Endothelial cell of umbilical vein (primary cell): Measurements from ENCODE around the gene ATP10A.

Experiments
- EZH2 ChIP-seq: IDR thresholded peaks from 2 replicates; pipeline ENCODE4 v1.6.1; 2012; ENCODE audit warnings: borderline replicate concordance, low read depth, mild to moderate bottlenecking, moderate library complexity, low read length, inconsistent platforms; ENCODE audit not compliant: severe bottlenecking
- FOS ChIP-seq: IDR thresholded peaks from 2 replicates; pipeline ENCODE4 v1.6.1; 2011; ENCODE audit warnings: mild to moderate bottlenecking, low read length, moderate library complexity, borderline replicate concordance; ENCODE audit not compliant: insufficient read depth
- JUN ChIP-seq: IDR thresholded peaks from 2 replicates; pipeline ENCODE4 v1.6.1; 2011; ENCODE audit warnings: borderline replicate concordance, low read depth; ENCODE audit not compliant: insufficient read length, insufficient read depth
- MYC ChIP-seq: IDR thresholded peaks from one replicate; pipeline ENCODE4 v1.6.1; 2011; ENCODE audit warnings: mild to moderate bottlenecking, low read depth, low read length
- POLR2A ChIP-seq: IDR thresholded peaks from 2 replicates; pipeline ENCODE4 v1.6.1; 2012; ENCODE audit warnings: low read depth, mild to moderate bottlenecking, control low read depth, low read length
- POLR2AphosphoS5 ChIP-seq: IDR thresholded peaks from 2 replicates; pipeline ENCODE4 v1.6.1; 2012; ENCODE audit warnings: low read depth, mild to moderate bottlenecking, control low read depth, low read length, moderate library complexity; ENCODE audit not compliant: insufficient read depth
- TF ChIP-seq, protein P1 (sequence below), 2 donors: IDR thresholded peaks; 1 replicate in 1 of 2; 2 replicates in 1 of 2; pipeline ENCODE4 v1.5.1; 2011; ENCODE audit warnings: low read length in 2 of 2, mild to moderate bottlenecking in 2 of 2, moderate library complexity in 2 of 2, control low read depth in 1 of 2, inconsistent platforms in 1 of 2, low read depth in 1 of 2; ENCODE audit not compliant: insufficient read depth in 1 of 2; ENCODE audit errors: extremely low read depth in 1 of 2
- TF ChIP-seq, protein P2 (sequence below): IDR thresholded peaks from 2 replicates; pipeline ENCODE4 v1.6.1; 2011; ENCODE audit not compliant: insufficient read depth, insufficient read length

- TF ChIP-seq, protein P1, sequence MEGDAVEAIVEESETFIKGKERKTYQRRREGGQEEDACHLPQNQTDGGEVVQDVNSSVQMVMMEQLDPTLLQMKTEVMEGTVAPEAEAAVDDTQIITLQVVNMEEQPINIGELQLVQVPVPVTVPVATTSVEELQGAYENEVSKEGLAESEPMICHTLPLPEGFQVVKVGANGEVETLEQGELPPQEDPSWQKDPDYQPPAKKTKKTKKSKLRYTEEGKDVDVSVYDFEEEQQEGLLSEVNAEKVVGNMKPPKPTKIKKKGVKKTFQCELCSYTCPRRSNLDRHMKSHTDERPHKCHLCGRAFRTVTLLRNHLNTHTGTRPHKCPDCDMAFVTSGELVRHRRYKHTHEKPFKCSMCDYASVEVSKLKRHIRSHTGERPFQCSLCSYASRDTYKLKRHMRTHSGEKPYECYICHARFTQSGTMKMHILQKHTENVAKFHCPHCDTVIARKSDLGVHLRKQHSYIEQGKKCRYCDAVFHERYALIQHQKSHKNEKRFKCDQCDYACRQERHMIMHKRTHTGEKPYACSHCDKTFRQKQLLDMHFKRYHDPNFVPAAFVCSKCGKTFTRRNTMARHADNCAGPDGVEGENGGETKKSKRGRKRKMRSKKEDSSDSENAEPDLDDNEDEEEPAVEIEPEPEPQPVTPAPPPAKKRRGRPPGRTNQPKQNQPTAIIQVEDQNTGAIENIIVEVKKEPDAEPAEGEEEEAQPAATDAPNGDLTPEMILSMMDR (IDR thresholded peaks at IDR 0.05; ENCODE audit: extremely low read depth in 1 of 2, insufficient read depth in 1 of 2, low read depth in 1 of 2, low read length in 2 of 2) = no peak
- TF ChIP-seq POLR2AphosphoS5 = no peak
- no peak for TF ChIP-seq POLR2A
- no peak for TF ChIP-seq EZH2
- TF ChIP-seq MYC = no peak
- no peak for TF ChIP-seq JUN
- TF ChIP-seq, protein P2, sequence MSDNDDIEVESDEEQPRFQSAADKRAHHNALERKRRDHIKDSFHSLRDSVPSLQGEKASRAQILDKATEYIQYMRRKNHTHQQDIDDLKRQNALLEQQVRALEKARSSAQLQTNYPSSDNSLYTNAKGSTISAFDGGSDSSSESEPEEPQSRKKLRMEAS = no peak
- TF ChIP-seq FOS = no peak
These were observed 56.1 kb downstream of the ATP10A start for GRCh38 chr15:25807063-25807462.
